HCT116 (cell line): Measurements from ENCODE around the gene HAPSTR1. TPM values are rescaled to one million over a fixed set of nuclear protein-coding genes. Genes with fewer than 3 reads are reported as not detected.

Source experiments
- ATAC-seq: fragments of 200-7000 bp; cut with Tn5 transposase; 2 replicates; pipeline ENCODE4 v1.9.1; 2020; ENCODE audit warnings: mild to moderate bottlenecking, moderate library complexity
- BruUV-seq: library from RNA; stranded (reverse); fragments of 400-500 nt; replicated peaks from 2 replicates; lab custom pipeline; 2021; lab: Mats Ljungman, UMichigan
- CTCF ChIA-PET: fragments of 300-600 bp; sonication (Branson Sonifier 250); formaldehyde crosslinking; loops from one replicate; lab custom pipeline; 2021; ENCODE audit warnings: antibody characterized with exemption; lab: Charles Lee
- POLR2A ChIA-PET: fragments of 300-600, 350-600 bp; sonication (Branson Sonifier 250); formaldehyde crosslinking; loops from one replicate; lab custom pipeline; 2021; ENCODE audit warnings: antibody characterized with exemption; lab: Charles Lee
- RAD21 ChIA-PET, 2 experiments: fragments of 300-600 bp; sonication (Branson Sonifier 250); formaldehyde crosslinking; loops; one replicate each; lab custom pipeline; 2023; ENCODE audit warnings: low total read pairs in 2 of 2; ENCODE audit not compliant: uncharacterized antibody in 2 of 2, unreplicated experiment in 2 of 2, low non-redundant PET in 1 of 2; lab: Charles Lee
- DNase-seq: peaks from one replicate; pipeline ENCODE4 v3.0.0-alpha.2; 2010; ENCODE audit warnings: low read depth, low spot score
- H2AFZ ChIP-seq: fragments of 200-600 bp; shearing (Covaris generic), sonication (generic); 2 replicates; pipeline ENCODE4 v1.6.1; 2017; ENCODE audit warnings: low read depth, mixed run types, mixed read lengths, antibody characterized with exemption, low read length; ENCODE audit not compliant: poor library complexity, severe bottlenecking
- H3K27ac ChIP-seq: 2 replicates; pipeline ENCODE4 v1.5.1; 2012; ENCODE audit warnings: low read depth, low read length
- H3K27me3 ChIP-seq: fragments of 200-600 bp; sonication (generic); 2 replicates; pipeline ENCODE4 v1.6.1; 2016; ENCODE audit warnings: mixed run types, low read length, mixed read lengths; ENCODE audit not compliant: insufficient read depth
- H3K36me3 ChIP-seq, 2 experiments: fragments of 200-500 bp in 1 of 2; fragments of 200-600 bp in 1 of 2; sonication (Bioruptor generic) in 1 of 2; sonication (generic) in 1 of 2; 2 replicates each; pipeline versions ENCODE4 v1.5.1 to v1.6.1; 2014 to 2016; ENCODE audit warnings: low read length in 2 of 2, inconsistent platforms in 1 of 2, mixed read lengths in 1 of 2, mixed run types in 1 of 2; ENCODE audit not compliant: insufficient read depth in 2 of 2, control insufficient read depth in 1 of 2
- H3K4me1 ChIP-seq, 2 experiments: fragments of 200-600 bp in 1 of 2; sonication (generic) in 1 of 2; 2 replicates each; pipeline versions ENCODE4 v1.5.1 to v1.6.1; 2012 to 2017; ENCODE audit warnings: low read length in 2 of 2, inconsistent platforms in 1 of 2, mild to moderate bottlenecking in 1 of 2, mixed read lengths in 1 of 2, mixed run types in 1 of 2, moderate library complexity in 1 of 2; ENCODE audit not compliant: insufficient read depth in 2 of 2, control insufficient read depth in 1 of 2
- H3K4me2 ChIP-seq: fragments of 200-600 bp; sonication (generic); 2 replicates; pipeline ENCODE4 v1.6.1; 2017; ENCODE audit warnings: mixed run types, low read length, mixed read lengths
- H3K4me3 ChIP-seq, 2 experiments: fragments of 200-600 bp in 1 of 2; sonication (generic) in 1 of 2; replicated peaks in 1 of 2; 2 replicates each; pipeline ENCODE4 v1.5.1; 2011 to 2016; ENCODE audit warnings: low read length in 2 of 2, control low read depth in 1 of 2, low read depth in 1 of 2, mild to moderate bottlenecking in 1 of 2, mixed read lengths in 1 of 2, mixed run types in 1 of 2
- H3K79me2 ChIP-seq: fragments of 200-600 bp; sonication (generic); 2 replicates; pipeline ENCODE4 v1.6.1; 2017; ENCODE audit warnings: mild to moderate bottlenecking, mixed run types, low read length, moderate library complexity, mixed read lengths; ENCODE audit not compliant: insufficient read depth
- H3K9ac ChIP-seq: fragments of 200-600 bp; sonication (generic); 2 replicates; pipeline ENCODE4 v1.6.1; 2016; ENCODE audit warnings: low read length, mixed read lengths
- H3K9me2 ChIP-seq: fragments of 200-600 bp; sonication (generic), shearing (Covaris generic); 2 replicates; pipeline ENCODE4 v1.6.1; 2017; ENCODE audit warnings: mixed run types, mild to moderate bottlenecking, moderate library complexity; ENCODE audit not compliant: insufficient read depth
- H3K9me3 ChIP-seq, 2 experiments: fragments of 200-500 bp in 1 of 2; fragments of 200-600 bp in 1 of 2; sonication (Bioruptor generic) in 1 of 2; sonication (generic) in 1 of 2; 2 replicates each; pipeline ENCODE4 v1.6.1; 2014 to 2017; ENCODE audit warnings: low read length in 2 of 2, mixed read lengths in 2 of 2, inconsistent platforms in 1 of 2, low read depth in 1 of 2, mild to moderate bottlenecking in 1 of 2, mixed run types in 1 of 2, moderate library complexity in 1 of 2; ENCODE audit not compliant: control insufficient read depth in 1 of 2, insufficient read depth in 1 of 2
- H4K20me1 ChIP-seq: fragments of 200-600 bp; sonication (generic), shearing (Covaris generic); 2 replicates; pipeline ENCODE4 v1.6.1; 2017; ENCODE audit warnings: mixed run types, mild to moderate bottlenecking, moderate library complexity; ENCODE audit not compliant: insufficient read depth
- ATF3 ChIP-seq: IDR thresholded peaks from 2 replicates; pipeline ENCODE4 v1.6.1; 2012
- CEBPB ChIP-seq: IDR thresholded peaks from 2 replicates; pipeline ENCODE4 v1.6.1; 2012; ENCODE audit warnings: low read depth
- EGR1 ChIP-seq: IDR thresholded peaks from 2 replicates; pipeline ENCODE4 v1.6.1; 2012; ENCODE audit warnings: low read depth
- ELF1 ChIP-seq: IDR thresholded peaks from 2 replicates; pipeline ENCODE4 v1.6.1; 2012; ENCODE audit warnings: low read depth, borderline replicate concordance
- EZH2 ChIP-seq: fragments of 200-600 bp; sonication (generic); IDR thresholded peaks from 2 replicates; pipeline ENCODE4 v1.6.1; 2017; ENCODE audit warnings: antibody characterized with exemption, mixed run types
- EZH2phosphoT487 ChIP-seq: fragments of 200-600 bp; IDR thresholded peaks from 2 replicates; pipeline ENCODE4 v1.6.1; 2018; ENCODE audit warnings: antibody characterized with exemption, borderline replicate concordance
- FOSL1 ChIP-seq: IDR thresholded peaks from 2 replicates; pipeline ENCODE4 v1.6.1; 2012; ENCODE audit warnings: low read depth
- POLR2A ChIP-seq: IDR thresholded peaks from 2 replicates; pipeline ENCODE4 v1.7.0; 2011; ENCODE audit warnings: borderline replicate concordance; ENCODE audit not compliant: insufficient read depth, insufficient read length; ENCODE audit errors: extremely low read depth
- POLR2AphosphoS5 ChIP-seq: IDR thresholded peaks from 2 replicates; pipeline ENCODE4 v1.6.1; 2011; ENCODE audit warnings: mild to moderate bottlenecking, low read depth, low read length, moderate library complexity
- SRF ChIP-seq: IDR thresholded peaks from 2 replicates; pipeline ENCODE4 v1.6.1; 2012; ENCODE audit warnings: low read depth
- TCF7L2 ChIP-seq: IDR thresholded peaks from 2 replicates; pipeline ENCODE4 v1.7.0; 2011; ENCODE audit warnings: borderline replicate concordance, inconsistent platforms; ENCODE audit not compliant: insufficient read depth, insufficient read length; ENCODE audit errors: extremely low read depth
- YY1 ChIP-seq: IDR thresholded peaks from 2 replicates; pipeline ENCODE4 v1.6.1; 2011; ENCODE audit warnings: low read length, low read depth, moderate library complexity, mild to moderate bottlenecking; ENCODE audit not compliant: insufficient replicate concordance; ENCODE audit errors: extremely low read depth
- ZFX ChIP-seq: fragments of 450-650 bp; IDR thresholded peaks from 2 replicates; pipeline ENCODE4 v1.6.1; 2017
- ZNF274 ChIP-seq: fragments of 200-500 bp; sonication (Bioruptor generic); IDR thresholded peaks from 2 replicates; pipeline ENCODE4 v1.6.1; 2014; ENCODE audit warnings: mild to moderate bottlenecking, low read depth, low read length, inconsistent platforms
- intact Hi-C: fragments of 100-400 bp; cut with micrococcal nuclease; formaldehyde crosslinking; loops from 2 replicates; pipeline ENCODE4 v1.10.0; 2022
- total RNA-seq: library from RNA; stranded (reverse); gene quantifications from one replicate; pipeline ENCODE4 v1.2.1, GENCODE V29; 2021; ENCODE audit not compliant: unreplicated experiment
- TF ChIP-seq, protein P1 (sequence below): IDR thresholded peaks from 2 replicates; pipeline ENCODE4 v1.6.1; 2012
- TF ChIP-seq, protein P2 (sequence below): IDR thresholded peaks from 2 replicates; pipeline ENCODE4 v1.6.1; 2011; ENCODE audit warnings: mild to moderate bottlenecking, low read length, moderate library complexity; ENCODE audit not compliant: insufficient replicate concordance; ENCODE audit errors: extremely low read depth

HAPSTR1 gene
- total RNA-seq, 1 experiment from 2014 or later: 54.9 TPM

GRCh38 chr16:9112844-9113186 lies 21.4 kb downstream of the HAPSTR1 start:
- peaks cover 52% of the 10 kb centered on the region for H4K20me1 ChIP-seq
- no peak overlapping the region for H3K4me2 ChIP-seq
- TF ChIP-seq, protein P1, sequence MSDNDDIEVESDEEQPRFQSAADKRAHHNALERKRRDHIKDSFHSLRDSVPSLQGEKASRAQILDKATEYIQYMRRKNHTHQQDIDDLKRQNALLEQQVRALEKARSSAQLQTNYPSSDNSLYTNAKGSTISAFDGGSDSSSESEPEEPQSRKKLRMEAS: no peak
- TF ChIP-seq SRF: no peak
- TF ChIP-seq, protein P2, sequence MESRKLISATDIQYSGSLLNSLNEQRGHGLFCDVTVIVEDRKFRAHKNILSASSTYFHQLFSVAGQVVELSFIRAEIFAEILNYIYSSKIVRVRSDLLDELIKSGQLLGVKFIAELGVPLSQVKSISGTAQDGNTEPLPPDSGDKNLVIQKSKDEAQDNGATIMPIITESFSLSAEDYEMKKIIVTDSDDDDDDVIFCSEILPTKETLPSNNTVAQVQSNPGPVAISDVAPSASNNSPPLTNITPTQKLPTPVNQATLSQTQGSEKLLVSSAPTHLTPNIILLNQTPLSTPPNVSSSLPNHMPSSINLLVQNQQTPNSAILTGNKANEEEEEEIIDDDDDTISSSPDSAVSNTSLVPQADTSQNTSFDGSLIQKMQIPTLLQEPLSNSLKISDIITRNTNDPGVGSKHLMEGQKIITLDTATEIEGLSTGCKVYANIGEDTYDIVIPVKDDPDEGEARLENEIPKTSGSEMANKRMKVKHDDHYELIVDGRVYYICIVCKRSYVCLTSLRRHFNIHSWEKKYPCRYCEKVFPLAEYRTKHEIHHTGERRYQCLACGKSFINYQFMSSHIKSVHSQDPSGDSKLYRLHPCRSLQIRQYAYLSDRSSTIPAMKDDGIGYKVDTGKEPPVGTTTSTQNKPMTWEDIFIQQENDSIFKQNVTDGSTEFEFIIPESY: no peak
- TF ChIP-seq ATF3: no peak
- no peak for TF ChIP-seq EZH2phosphoT487
- no peak for TF ChIP-seq FOSL1
- TF ChIP-seq CEBPB: no peak
- TF ChIP-seq ELF1: no peak
- TF ChIP-seq EZH2: no peak
- no peak for TF ChIP-seq ZNF274
- TF ChIP-seq YY1: no peak
- no peak for TF ChIP-seq POLR2A
- TF ChIP-seq EGR1: no peak
- no peak; the same call in 1 of the 2 replicates for TF ChIP-seq POLR2AphosphoS5
- TF ChIP-seq ZFX: no peak
- TF ChIP-seq TCF7L2: no peak
- no peaks in the 10 kb centered on the region for H3K9me3 ChIP-seq
- no TSS peak for BruUV-seq
- no peak for ATAC-seq
- no peak overlapping the region for H2AFZ ChIP-seq
- no peak for DNase-seq
- ChIA-PET RAD21 (no interaction called here), CTCF (no interaction called here), POLR2A (interaction anchor here (0.6 to 1.4 kb wide), 2 partner anchors 22 to 63 kb away, joined by 3 to 4 read pairs; partner anchors contain the start of gene HAPSTR1)
- intact Hi-C loops: no loop called here
- no peak overlapping the region for H3K9ac ChIP-seq
- H3K27ac ChIP-seq: no peak overlapping the region
- H3K36me3 ChIP-seq: peaks cover 17 to 37% of the 10 kb centered on the region in 2 experiments
- H3K79me2 ChIP-seq: peaks cover 100% of the 10 kb centered on the region
- no peaks in the 10 kb centered on the region for H3K27me3 ChIP-seq
- H3K9me2 ChIP-seq: no peaks in the 10 kb centered on the region
- H3K4me3 ChIP-seq: no peak overlapping the region
- peaks cover 0 to 26% of the 10 kb centered on the region in 2 experiments; a peak in 2 of 4 replicates for H3K4me1 ChIP-seq
